ENCODE measurements around the gene FANCC.

DNA sequence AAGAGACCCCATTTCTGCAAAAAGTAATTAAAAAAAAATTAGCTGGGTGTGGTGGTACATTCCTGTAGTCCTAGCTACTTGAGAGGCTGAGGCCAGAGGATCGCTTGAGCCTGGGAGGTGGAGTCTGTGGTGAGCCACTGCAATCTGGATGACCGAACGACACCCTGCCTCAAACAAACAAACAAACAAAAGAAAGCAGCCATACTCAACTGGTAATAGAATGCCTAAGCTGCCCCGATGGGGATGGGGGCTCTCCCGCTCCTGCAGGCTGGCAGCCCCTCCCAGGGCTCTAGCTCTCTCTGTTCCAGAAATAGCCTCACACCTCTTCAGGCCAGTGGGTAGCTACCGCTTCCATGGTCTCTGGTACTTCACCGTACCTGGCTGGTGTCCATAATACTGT is 241.8 kb downstream of the FANCC start:
- TF ChIP-seq, protein P1, sequence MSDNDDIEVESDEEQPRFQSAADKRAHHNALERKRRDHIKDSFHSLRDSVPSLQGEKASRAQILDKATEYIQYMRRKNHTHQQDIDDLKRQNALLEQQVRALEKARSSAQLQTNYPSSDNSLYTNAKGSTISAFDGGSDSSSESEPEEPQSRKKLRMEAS (IDR thresholded peaks at IDR 0.05), result no peak
- TF ChIP-seq, protein P2, sequence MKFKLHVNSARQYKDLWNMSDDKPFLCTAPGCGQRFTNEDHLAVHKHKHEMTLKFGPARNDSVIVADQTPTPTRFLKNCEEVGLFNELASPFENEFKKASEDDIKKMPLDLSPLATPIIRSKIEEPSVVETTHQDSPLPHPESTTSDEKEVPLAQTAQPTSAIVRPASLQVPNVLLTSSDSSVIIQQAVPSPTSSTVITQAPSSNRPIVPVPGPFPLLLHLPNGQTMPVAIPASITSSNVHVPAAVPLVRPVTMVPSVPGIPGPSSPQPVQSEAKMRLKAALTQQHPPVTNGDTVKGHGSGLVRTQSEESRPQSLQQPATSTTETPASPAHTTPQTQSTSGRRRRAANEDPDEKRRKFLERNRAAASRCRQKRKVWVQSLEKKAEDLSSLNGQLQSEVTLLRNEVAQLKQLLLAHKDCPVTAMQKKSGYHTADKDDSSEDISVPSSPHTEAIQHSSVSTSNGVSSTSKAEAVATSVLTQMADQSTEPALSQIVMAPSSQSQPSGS (IDR thresholded peaks at IDR 0.05; ENCODE audit: low read length), result no peak
- TF ChIP-seq, protein P3, sequence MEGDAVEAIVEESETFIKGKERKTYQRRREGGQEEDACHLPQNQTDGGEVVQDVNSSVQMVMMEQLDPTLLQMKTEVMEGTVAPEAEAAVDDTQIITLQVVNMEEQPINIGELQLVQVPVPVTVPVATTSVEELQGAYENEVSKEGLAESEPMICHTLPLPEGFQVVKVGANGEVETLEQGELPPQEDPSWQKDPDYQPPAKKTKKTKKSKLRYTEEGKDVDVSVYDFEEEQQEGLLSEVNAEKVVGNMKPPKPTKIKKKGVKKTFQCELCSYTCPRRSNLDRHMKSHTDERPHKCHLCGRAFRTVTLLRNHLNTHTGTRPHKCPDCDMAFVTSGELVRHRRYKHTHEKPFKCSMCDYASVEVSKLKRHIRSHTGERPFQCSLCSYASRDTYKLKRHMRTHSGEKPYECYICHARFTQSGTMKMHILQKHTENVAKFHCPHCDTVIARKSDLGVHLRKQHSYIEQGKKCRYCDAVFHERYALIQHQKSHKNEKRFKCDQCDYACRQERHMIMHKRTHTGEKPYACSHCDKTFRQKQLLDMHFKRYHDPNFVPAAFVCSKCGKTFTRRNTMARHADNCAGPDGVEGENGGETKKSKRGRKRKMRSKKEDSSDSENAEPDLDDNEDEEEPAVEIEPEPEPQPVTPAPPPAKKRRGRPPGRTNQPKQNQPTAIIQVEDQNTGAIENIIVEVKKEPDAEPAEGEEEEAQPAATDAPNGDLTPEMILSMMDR (IDR thresholded peaks at IDR 0.05; ENCODE audit: control extremely low read depth in 1 of 3, insufficient read depth in 1 of 3, low read depth in 1 of 3, low read length in 3 of 3), result no peak
- TF ChIP-seq, protein P4, sequence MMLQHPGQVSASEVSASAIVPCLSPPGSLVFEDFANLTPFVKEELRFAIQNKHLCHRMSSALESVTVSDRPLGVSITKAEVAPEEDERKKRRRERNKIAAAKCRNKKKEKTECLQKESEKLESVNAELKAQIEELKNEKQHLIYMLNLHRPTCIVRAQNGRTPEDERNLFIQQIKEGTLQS (IDR thresholded peaks at IDR 0.05; ENCODE audit: insufficient read depth, low read depth, low read length), result no peak
- TF ChIP-seq RAD21 (IDR thresholded peaks at IDR 0.05 in 1 of 2, conservative IDR thresholded peaks at IDR 0.05 in 1 of 2; ENCODE audit: low read depth in 2 of 2, low read length in 2 of 2) (no peak), POLR2A (IDR thresholded peaks at IDR 0.05; ENCODE audit: control extremely low read depth in 1 of 2, low read depth in 2 of 2, low read length in 2 of 2) (no peak), SP1 (IDR thresholded peaks at IDR 0.05; ENCODE audit: low read depth, low read length) (no peak), SIN3A (conservative IDR thresholded peaks at IDR 0.05 in 1 of 2, IDR thresholded peaks at IDR 0.05 in 1 of 2; ENCODE audit: low read depth in 1 of 2, low read length in 2 of 2) (no peak)
